ENCODE results near the gene VPS13D.

Gene VPS13D

DNA sequence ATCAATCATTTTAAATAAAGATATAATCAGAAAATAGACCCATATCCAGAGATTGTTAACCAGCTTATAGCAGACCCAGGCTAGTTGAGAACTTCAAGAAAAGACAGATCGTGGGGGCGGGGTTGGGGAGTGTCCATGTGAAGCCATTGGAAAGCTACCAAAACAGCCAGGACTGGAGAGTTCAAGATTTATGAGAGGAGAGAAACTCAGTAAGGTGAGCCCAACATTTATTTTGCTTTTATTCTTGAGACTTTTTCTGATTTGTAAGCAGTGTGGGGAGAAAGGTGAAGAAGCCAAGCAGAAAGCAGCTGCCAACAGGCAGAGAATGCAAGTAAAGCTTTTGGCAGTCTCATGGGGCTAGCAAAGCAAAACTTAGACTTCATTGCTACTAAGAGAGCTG lies 179.9 kb downstream of the VPS13D start:
- TF ChIP-seq, protein P1, sequence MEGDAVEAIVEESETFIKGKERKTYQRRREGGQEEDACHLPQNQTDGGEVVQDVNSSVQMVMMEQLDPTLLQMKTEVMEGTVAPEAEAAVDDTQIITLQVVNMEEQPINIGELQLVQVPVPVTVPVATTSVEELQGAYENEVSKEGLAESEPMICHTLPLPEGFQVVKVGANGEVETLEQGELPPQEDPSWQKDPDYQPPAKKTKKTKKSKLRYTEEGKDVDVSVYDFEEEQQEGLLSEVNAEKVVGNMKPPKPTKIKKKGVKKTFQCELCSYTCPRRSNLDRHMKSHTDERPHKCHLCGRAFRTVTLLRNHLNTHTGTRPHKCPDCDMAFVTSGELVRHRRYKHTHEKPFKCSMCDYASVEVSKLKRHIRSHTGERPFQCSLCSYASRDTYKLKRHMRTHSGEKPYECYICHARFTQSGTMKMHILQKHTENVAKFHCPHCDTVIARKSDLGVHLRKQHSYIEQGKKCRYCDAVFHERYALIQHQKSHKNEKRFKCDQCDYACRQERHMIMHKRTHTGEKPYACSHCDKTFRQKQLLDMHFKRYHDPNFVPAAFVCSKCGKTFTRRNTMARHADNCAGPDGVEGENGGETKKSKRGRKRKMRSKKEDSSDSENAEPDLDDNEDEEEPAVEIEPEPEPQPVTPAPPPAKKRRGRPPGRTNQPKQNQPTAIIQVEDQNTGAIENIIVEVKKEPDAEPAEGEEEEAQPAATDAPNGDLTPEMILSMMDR (IDR thresholded peaks at IDR 0.05; ENCODE audit: low read depth, low read length, poor library complexity, severe bottlenecking) = no peak
- no peak for TF ChIP-seq EZH2phosphoT487 (IDR thresholded peaks at IDR 0.05; ENCODE audit: borderline replicate concordance, low read length)

DNA sequence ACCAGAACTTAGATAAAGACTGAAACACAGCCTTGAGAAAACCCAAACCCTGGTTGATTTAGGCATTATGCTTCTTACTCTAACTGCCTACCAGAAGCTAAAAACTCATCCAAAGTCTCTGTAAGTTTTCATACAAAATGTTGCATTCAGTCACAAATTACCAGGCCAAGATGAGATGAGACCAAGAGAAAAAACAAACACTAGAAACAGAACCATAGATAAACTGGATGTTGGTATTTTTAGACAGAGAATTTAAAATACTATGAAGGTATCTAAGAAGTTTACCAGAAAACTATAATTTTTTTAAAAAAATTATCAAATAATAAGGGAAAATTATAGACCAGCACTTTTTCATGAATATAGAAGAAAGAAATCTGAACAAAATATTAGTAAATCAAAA lies 180.5 kb downstream of the VPS13D start:
- no peaks in the 10 kb centered on the region for H3K79me2 ChIP-seq (ENCODE audit: control insufficient read depth, low read length)
- no peaks in the 10 kb centered on the region for H3K36me3 ChIP-seq (ENCODE audit: control insufficient read depth, low read length)
- no peaks in the 10 kb centered on the region for H3K27me3 ChIP-seq (ENCODE audit: control insufficient read depth, low read length)
- no peaks in the 10 kb centered on the region for H3F3A ChIP-seq (ENCODE audit: control insufficient read depth, insufficient read depth)
- no peak overlapping the region for H3K4me3 ChIP-seq (ENCODE audit: low read length)
- no peaks in the 10 kb centered on the region for H3K9me2 ChIP-seq (replicated peaks; ENCODE audit: control insufficient read depth, low read length)
- no peaks in the 10 kb centered on the region for H3K9me3 ChIP-seq (ENCODE audit: control insufficient read depth, insufficient read depth, low read length)
- no peaks in the 10 kb centered on the region for H3K4me1 ChIP-seq (ENCODE audit: control insufficient read depth, low read length)
- no peaks in the 10 kb centered on the region for H4K20me1 ChIP-seq (ENCODE audit: control insufficient read depth, insufficient read depth, low read depth, low read length)
- H3K4me2 ChIP-seq (ENCODE audit: low read length) = no peak overlapping the region
- H3K27ac ChIP-seq (ENCODE audit: low read depth, low read length) = no peak overlapping the region
- TF ChIP-seq, protein P1 (IDR thresholded peaks at IDR 0.05; ENCODE audit: low read depth, low read length, poor library complexity, severe bottlenecking) = no peak

More for the DNA sequence above, 179.9 kb downstream of the VPS13D start:
- no peak overlapping the region for H3K27ac ChIP-seq (ENCODE audit: low read depth, low read length)
- no peaks in the 10 kb centered on the region for H3K27me3 ChIP-seq (ENCODE audit: control insufficient read depth, low read length)
- no peaks in the 10 kb centered on the region for H3K79me2 ChIP-seq (ENCODE audit: control insufficient read depth, low read length)
- no peaks in the 10 kb centered on the region for H3K9me2 ChIP-seq (replicated peaks; ENCODE audit: control insufficient read depth, low read length)
- H3K4me1 ChIP-seq (ENCODE audit: control insufficient read depth, low read length) = no peaks in the 10 kb centered on the region
- H3K4me3 ChIP-seq (ENCODE audit: low read length) = no peak overlapping the region
- no peaks in the 10 kb centered on the region for H3K9me3 ChIP-seq (ENCODE audit: control insufficient read depth, insufficient read depth, low read length)
- H4K20me1 ChIP-seq (ENCODE audit: control insufficient read depth, insufficient read depth, low read depth, low read length) = no peaks in the 10 kb centered on the region
- no peak overlapping the region for H3K4me2 ChIP-seq (ENCODE audit: low read length)
- H3F3A ChIP-seq (ENCODE audit: control insufficient read depth, insufficient read depth) = no peaks in the 10 kb centered on the region
- H3K36me3 ChIP-seq (ENCODE audit: control insufficient read depth, low read length) = peaks cover 4% of the 10 kb centered on the region; the same call in 1 of the 2 replicates

DNA sequence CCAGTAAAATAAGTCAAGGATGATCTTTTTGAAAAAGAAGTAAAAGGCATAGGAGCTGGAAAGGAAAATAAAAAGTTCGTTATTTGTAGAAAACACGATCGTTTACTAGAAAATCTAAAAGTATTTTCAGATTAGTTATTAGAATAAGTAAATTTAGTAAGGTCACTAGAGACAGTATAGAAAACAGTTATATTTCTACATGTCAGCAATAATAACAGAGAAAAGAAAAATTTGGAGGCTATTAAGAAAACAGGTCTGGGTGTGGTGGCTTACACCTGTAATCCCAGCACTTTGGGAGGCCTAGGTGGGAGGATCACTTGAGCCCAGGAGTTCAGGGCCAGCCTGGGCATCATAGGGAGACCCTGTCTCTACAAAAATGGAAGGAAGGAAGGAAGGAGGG lies 181.3 kb downstream of the VPS13D start:
- Histone ChIP-seq H3K4me2 (ENCODE audit: low read length) (no peak overlapping the region), H3K27ac (ENCODE audit: low read depth, low read length) (no peak overlapping the region), H3K9me2 (replicated peaks; ENCODE audit: control insufficient read depth, low read length) (no peaks in the 10 kb centered on the region), H3K79me2 (ENCODE audit: control insufficient read depth, low read length) (no peaks in the 10 kb centered on the region), H3K27me3 (ENCODE audit: control insufficient read depth, low read length) (no peaks in the 10 kb centered on the region), H3K4me3 (ENCODE audit: low read length) (no peak overlapping the region), H3K9me3 (ENCODE audit: control insufficient read depth, insufficient read depth, low read length) (no peaks in the 10 kb centered on the region), H3K36me3 (ENCODE audit: control insufficient read depth, low read length) (no peaks in the 10 kb centered on the region), H3F3A (ENCODE audit: control insufficient read depth, insufficient read depth) (no peaks in the 10 kb centered on the region), H3K4me1 (ENCODE audit: control insufficient read depth, low read length) (no peaks in the 10 kb centered on the region), H4K20me1 (ENCODE audit: control insufficient read depth, insufficient read depth, low read depth, low read length) (no peaks in the 10 kb centered on the region)
- TF ChIP-seq, protein P1 (IDR thresholded peaks at IDR 0.05; ENCODE audit: low read depth, low read length, poor library complexity, severe bottlenecking) = no peak
- no peak for TF ChIP-seq EZH2phosphoT487 (IDR thresholded peaks at IDR 0.05; ENCODE audit: borderline replicate concordance, low read length)

DNA sequence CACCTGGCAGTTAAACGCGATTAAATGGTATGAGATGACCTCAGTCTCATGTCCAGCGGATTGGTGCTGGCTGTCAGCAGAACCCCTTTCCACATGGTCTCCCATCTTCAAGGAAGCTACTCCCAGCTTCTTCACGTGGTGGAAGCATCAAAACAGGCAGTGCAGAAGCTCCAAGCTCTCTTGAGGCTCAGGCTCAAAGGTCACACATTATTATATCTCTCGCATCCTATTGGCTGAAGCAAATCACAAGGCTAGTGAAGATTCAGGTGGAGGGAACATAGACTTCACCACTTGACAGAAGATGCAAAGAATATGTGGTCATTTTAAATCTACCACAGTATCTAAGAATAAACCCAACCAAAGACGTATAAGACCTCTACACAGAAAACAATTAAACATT lies 181.9 kb downstream of the VPS13D start:
- no peaks in the 10 kb centered on the region for H3K27me3 ChIP-seq (ENCODE audit: control insufficient read depth, low read length)
- no peaks in the 10 kb centered on the region for H3K9me2 ChIP-seq (replicated peaks; ENCODE audit: control insufficient read depth, low read length)
- H3K4me1 ChIP-seq (ENCODE audit: control insufficient read depth, low read length) = no peaks in the 10 kb centered on the region
- no peak overlapping the region for H3K27ac ChIP-seq (ENCODE audit: low read depth, low read length)
- TF ChIP-seq, protein P1 (IDR thresholded peaks at IDR 0.05; ENCODE audit: low read depth, low read length, poor library complexity, severe bottlenecking) = no peak
- TF ChIP-seq EZH2phosphoT487 (IDR thresholded peaks at IDR 0.05; ENCODE audit: borderline replicate concordance, low read length) = no peak
- H3K79me2 ChIP-seq (ENCODE audit: control insufficient read depth, low read length) = no peaks in the 10 kb centered on the region
- H3F3A ChIP-seq (ENCODE audit: control insufficient read depth, insufficient read depth) = no peaks in the 10 kb centered on the region
- no peaks in the 10 kb centered on the region; the same call in 1 of the 2 replicates for H3K36me3 ChIP-seq (ENCODE audit: control insufficient read depth, low read length)
- no peak overlapping the region for H3K4me3 ChIP-seq (ENCODE audit: low read length)
- no peaks in the 10 kb centered on the region for H3K9me3 ChIP-seq (ENCODE audit: control insufficient read depth, insufficient read depth, low read length)
- no peak overlapping the region for H3K4me2 ChIP-seq (ENCODE audit: low read length)
- H4K20me1 ChIP-seq (ENCODE audit: control insufficient read depth, insufficient read depth, low read depth, low read length) = no peaks in the 10 kb centered on the region

All from DOHH2 (cell line).